ENCODE measurements around the gene CCL23.

Gene CCL23

DNA sequence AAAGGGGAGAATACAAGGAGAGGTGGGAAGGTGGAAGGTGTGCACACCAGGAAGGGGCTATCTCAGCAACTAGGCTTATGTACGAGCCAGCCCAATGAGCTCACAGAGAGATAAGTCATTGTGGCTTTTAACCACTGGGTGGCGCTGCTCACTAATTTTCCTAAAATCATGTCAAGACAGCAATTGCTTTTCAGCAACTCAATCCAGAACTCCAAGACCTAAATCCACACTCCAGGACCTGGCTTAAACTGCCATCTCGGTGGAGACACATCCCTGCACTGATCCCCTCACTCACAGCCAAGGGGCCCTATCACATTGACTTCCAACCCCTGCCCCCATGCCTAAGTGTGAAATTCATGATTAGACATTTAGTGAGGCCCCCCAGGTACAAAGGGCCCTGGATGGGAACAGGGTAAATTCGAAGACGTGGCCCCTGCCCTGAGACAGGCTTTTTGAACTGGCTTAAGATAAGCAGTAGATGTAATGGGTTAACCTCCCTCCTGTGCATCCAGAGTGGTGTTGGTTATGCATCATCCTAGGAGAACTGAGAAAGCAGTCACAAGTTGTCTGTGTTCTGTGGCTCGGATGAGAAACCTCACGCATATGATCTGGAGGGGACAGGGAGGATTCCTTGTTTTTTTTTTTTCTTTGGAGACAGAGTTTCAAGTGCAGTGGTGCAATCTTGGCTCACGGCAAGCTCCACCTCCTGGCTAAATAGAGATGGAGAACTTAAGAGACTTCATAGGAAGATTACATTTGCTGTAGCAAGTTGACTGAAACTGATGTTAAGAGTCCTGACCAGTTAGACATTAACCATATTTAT lies 48.0 kb downstream of the CCL23 start:
- DNase-seq (ENCODE audit: low read depth), result peak; percentile 54

DNA sequence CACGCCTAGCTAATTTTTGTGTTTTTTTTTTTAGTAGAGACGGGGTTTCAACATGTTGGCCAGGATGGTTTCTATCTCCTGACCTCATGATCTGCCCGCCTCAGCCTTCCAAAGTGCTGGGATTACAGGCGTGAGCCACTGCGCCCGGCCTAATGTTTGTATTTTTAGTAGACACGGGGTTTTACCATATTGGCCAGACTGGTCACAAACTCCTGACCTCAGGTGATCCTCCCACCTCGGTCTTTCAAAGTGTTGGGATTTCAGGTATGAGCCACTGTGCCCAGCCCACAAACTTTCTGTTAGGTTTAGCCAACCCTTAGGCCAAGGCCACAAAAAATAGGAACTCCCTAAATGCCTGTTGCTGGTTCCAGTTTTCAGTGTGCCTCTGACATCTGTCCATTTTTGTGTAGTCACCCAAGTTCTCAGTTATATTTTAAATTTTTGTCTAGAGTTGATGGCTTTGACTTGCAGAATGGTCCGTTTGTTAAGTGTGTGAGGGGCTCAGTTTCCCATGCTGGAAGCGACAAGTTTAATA lies 49.2 kb downstream of the CCL23 start:
- DNase-seq (ENCODE audit: low read depth), result no peak

DNA sequence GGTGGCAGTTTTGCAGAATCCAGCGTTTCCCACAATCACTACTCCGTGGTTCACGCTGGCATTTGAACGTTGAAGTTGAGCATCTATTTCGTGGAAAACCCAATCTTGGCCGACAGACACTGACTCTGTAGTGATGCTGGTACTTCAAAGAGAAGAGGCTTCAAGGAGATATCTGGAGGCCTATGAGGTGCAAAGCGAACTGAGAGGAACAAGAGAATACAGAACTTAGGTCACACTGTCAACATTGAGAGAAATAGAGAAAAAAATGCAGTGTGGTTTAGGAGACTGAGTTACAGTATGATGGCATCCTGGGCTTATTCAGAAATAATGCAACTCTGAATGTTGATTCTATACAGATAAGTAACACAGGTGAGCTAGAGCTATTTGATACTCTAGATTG lies 52.5 kb downstream of the CCL23 start:
- no peak for DNase-seq (ENCODE audit: low read depth)

DNA sequence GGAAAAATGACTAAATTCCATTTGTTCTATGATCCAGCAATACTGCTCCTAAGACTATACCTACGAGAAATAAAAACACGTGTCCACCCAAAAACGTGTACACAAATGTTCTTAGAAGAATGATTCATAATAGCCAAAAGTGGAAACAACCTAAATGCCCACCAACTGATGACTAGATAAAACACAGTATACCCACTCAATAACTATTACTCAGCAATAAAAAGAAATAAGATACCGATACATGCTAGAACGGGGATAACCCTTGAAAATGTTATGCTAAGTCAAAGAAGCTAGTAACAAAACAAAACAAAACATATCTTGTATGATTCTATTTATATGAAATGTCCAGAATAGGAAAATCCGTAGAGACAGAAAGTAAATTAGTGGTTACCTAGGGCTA lies 54.1 kb downstream of the CCL23 start:
- no peak for DNase-seq (ENCODE audit: low read depth)

All from activated T-helper 9 cell treated with anti-CD3 and anti-CD28 coated beads, Interleukin-2, amount 50 U/mL, for 16 hours (primary cell).